HG02852 (cell line): ENCODE results near the gene NKAIN2.
"Not testable (repeated sequence)": the region's sequence is repeated elsewhere in the genome, so short reads cannot be mapped to it uniquely, and the experiment has no call there.

Experiments used
- ATAC-seq: cut with Tn5 transposase; IDR thresholded peaks from one replicate; pipeline ENCODE4 v1.9.1; 2021; ENCODE audit warnings: mild to moderate bottlenecking, moderate library complexity; ENCODE audit not compliant: unreplicated experiment

Gene NKAIN2

DNA sequence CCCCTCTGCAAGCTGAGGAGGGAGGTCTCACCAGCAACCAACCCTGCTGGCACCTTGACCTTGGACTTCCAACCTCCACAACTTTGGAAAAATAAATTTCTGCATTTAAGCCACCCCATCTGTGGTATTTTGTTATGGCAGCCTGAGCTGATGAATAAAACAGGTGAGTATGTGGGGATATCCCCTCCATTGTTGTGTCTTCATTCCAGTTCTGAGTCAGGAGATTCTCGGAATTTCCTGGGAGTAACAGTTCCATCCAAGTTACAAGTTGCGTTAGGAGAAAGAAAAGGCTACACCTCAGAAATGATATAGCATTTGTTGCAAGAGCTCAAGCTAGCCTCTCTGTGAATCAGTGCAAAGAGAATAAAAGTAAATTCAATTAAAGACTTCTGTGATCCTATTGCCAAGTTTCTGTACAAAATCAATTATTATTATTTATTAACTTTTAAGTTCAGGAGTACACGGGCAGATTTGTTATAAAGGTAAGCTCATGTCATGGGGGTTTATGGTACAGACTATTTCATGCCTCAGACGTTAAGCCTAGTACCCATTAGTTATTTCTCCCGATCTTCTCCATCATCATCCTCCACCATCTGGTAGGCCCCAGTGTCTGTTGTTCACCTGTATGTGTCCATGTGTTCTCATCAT, 153.0 kb downstream of the NKAIN2 start:
- no peak for ATAC-seq

DNA sequence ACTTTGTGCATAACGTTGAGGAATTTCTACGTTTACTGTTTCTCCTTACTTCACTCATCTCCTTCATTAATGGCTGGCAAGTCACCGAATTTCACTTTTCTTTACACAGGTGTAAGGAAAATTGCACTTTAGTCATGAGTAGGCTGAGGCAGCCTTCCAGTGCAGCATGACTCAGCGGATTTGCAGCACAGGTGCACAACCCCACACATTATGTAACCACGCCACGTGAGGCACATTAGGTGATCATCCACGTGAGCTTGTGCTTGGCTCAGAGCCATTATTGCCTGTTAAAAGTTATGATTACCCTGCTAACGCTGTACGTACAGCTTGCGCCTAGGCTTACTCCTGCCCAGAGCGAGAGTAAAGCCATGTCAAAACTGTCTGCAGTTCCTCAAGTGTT, 158.8 kb downstream of the NKAIN2 start:
- ATAC-seq: no peak

DNA sequence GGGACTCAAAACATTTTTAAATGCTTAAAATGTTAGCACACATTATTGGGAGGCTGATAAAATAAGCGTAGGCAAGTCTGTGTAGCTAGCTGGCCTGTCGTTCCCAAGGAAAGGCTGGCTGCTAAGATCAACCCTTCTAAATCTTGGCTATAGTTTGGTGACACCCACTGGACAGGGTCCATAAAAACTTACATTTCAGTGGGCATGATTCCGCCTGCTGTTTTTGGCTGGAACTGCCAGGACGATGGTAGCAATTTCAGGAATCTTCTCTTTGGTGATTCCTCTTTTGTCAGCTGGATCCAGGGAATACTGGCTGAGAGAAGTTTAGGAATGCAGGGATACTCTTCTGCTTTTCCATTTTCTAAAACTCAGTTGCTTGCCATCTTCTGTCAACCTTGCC, 162.2 kb downstream of the NKAIN2 start:
- ATAC-seq: no peak

DNA sequence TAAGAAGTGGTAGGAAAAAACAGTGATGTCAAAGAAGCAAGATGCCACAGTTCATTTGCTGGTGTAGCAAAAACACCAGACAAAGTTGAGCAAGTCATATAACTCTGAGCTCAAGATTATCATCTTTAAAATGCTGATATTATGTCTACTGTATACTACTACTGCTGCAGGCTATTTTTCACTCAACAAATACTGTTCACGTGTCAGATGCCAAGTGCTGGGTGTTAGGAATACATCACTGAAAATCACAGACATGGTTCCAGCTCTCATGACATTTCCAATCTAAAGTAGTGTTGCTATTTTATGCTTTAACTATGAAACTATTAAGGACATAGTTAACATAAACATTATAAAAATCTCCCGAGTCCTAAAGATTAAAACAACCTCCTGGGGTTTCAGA, 163.0 kb downstream of the NKAIN2 start:
- ATAC-seq: no peak

DNA sequence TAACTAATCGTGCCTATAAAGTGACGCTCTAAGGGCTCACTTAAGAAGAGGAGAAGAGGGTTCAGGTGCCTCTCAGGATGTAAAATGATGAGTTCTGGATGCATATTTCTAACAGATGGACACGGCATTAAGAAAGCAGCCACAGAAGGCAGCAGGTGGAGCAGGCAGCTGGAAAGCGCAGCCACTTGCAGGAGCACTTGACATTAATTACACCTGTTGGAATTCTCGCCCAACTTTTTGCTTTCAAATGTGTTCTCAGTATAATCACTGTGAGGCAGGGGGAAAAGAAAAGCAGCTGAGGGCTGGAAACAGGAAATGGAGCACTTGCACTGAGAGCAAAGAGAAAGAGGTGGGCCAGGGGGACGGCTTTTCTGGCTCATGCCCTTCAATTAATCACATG, 164.2 kb downstream of the NKAIN2 start:
- no peak for ATAC-seq

DNA sequence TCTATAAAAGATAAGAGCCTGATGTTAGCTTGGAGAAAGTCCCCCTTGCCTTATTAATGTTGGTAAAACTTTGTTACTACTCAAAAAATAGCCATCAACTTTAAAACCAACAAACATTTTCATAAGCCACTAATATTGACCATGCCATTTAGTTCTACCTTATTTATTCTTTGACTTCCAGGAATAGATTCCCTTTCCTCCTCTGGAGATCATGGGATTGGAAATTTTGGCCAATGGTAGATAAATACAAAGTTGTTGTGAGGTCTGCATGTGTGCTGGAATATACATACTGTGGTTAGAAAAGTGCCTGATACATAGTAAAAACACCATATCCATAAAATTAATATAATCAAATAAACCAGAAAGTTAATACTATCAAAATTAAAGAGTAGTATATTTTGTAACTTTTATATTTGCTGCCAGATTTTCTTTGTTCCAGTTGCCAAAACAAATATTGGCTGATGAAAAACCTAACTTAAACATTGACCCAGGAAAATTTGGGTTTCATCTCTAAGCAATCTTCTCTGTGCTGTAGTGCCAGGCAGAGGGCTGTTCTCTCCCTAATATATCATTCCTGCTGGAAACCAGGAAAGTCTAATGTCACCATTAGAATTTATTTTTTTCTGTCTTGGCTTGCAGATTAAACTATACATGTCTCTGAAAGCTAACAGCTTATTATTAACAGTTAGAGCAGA, 169.1 kb downstream of the NKAIN2 start:
- ATAC-seq: no peak

DNA sequence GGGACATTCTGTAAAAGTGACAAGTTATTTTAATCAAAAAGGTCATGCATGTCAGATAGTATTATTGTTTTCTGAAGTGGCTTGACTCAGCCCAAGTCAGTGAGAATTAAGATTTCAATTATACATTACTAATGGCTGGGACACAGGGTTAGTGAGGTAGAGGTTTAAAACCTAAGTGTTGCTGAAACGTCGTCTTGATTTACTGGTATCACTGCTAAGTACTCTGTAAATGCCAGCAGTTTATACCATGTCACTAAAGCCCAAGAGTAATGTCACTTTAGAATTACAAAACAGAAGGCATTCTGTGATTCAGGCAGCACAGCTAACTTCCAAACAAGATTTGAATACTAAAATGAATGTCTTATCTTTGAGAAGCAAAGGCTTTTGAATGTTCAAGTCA, 176.6 kb downstream of the NKAIN2 start:
- ATAC-seq: no peak

DNA sequence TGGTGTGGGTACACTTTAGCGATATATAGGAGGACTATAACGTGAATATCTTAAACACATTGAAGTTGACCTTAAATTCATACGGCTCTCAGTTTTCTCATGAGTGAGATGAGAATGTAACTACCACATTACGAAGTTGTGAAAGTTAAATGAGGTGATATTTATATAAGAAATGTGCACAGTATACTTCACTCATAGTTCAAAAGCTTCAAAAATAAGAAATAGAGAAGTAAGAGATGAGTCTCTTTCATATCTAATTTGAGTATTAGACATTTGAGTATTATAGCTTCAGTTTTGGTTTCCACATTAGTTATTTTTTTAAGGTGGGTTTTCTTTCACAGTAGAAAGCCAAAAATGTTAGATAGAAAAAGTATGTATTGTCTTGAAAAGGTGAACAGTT, 183.3 kb downstream of the NKAIN2 start:
- ATAC-seq: peak; percentile 83

DNA sequence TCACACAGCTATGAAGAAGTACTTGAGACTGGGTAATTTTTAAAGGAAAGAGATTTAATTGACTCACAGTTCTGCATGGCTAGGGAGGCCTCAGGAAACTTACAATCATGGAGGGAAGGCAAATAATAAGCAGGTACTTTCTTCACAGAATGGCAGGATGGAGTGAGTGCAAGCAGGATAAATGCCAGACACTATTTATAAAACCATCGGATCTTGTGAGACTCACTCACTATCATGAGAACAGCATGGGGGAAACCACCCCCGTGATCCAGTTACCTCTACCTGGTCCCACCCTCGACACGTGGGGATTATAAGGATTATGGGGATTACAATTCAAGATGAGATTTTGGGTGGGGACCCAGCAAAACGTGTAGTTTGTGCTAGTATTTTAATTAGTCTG, 186.3 kb downstream of the NKAIN2 start:
- not testable (repeated sequence) for ATAC-seq

DNA sequence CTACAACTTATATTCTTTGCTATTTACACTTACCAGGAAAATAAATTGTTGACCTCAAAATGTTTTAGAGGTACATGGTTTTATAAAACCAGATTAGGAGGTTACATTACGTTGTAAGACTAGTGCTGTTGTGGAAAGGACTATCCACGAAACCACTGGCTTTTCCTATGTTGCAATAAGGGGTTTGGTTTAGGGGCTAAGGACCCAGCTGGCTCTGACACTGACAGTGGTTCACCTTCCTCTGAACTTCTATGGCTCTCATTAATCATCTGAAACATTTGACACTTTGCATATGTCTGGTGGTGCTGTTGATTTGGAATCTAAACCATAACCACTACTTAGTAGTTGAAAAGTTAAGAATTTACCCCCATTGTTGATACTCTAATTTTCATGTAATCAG, 186.7 kb downstream of the NKAIN2 start:
- ATAC-seq: no peak

DNA sequence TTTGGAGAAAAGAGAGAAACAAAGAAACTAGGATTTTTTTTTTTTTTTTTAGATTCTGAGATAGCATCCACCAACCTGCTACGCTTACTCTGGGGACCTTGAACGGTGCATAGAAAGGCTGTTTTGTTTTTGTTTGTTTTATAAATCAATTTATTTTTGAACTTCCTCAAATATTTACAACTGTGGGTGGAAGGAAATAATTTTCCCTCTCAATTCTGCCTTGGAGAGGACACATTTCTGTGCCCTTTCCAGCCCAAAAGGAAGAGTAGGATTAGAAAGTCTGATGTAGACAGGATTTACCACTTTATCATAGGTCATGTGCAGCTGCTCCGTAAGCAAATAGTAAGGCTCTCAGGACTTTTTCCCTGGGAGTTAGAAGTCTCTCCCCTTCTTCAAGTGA, 190.5 kb downstream of the NKAIN2 start:
- ATAC-seq: no peak

DNA sequence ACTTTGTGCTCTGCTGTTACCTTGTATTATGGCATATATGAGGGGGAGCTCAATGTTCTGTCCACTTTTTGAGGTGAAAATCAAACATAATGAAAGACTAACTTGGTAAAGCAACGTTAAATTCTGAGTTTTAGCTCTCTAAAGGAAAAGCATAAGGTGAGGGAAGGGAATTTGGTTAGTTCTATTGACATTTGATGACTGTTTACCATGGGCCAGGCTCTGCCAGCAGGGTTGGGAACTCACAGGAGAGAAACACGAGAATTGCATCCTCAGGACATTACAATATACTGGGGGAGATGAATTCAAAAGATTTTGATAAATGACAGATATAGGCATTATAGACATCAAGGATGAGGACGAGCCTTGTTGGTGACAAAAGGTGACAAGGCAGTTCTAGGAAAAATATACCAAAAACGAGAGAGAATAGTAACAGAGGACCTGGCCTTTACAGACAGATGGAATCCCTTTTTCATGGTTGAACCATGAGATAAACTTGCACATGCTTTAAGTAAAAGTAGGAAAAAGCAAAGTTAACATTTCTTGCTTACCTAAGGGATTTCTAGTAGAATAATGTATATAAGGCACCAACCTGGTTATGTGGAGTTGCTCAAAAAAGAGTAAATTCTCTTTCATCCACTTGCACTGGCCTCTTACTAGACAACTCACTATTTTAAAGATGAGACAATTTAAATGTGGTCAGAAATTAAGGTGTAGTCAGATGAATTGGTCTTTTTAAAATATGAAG, 191.4 kb downstream of the NKAIN2 start:
- no peak for ATAC-seq

DNA sequence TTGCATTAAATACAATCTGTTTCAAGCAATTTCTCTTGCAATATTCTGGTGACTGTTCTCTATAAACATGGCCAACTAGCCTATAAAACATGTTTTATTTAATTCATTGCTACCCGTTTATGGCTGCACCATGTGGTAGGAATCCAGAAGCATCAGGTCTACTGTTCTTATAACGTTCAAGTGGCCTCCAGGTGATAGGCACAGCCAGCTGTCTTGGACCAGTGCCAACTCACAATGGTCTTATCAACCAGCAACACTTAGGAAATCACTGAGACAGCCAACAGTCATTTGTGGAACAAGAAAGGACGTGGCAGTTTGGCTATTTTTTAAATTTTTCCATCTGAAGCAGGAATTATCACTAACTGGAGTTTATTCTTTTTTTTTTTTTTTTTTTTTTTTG, 193.6 kb downstream of the NKAIN2 start:
- ATAC-seq: no peak

DNA sequence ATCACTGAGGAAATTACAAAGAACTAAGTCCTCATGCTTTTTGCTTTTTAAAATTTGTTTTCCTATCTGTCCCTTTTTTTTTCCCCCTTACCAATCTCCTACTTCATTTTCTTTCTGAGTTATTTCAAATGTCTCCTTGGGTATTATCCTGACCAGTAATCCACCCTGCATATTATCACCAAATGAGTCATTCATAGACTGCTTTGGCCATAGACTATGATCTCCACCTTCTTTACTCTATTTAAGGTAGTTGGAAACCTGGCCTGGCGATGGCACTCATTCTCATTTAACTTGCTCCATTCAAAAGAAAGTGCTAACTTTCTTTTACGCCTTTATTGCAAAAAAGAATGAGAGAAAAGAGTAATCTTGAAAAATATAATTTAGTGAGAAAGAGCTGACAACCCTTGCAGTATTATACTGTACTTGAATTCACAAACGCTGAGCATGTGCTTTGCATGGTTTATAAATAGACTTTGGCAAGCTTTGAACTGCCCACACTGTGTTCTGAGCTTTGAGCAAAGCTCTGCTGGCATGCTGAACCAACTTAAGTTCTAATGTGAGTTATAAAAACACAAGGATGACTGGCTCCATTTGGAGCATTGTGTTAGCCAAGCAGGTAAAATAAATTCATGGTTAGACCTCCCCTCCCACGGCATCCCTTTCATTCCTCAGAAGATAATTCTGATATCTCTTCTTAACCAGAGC, 198.9 kb downstream of the NKAIN2 start:
- ATAC-seq: no peak

DNA sequence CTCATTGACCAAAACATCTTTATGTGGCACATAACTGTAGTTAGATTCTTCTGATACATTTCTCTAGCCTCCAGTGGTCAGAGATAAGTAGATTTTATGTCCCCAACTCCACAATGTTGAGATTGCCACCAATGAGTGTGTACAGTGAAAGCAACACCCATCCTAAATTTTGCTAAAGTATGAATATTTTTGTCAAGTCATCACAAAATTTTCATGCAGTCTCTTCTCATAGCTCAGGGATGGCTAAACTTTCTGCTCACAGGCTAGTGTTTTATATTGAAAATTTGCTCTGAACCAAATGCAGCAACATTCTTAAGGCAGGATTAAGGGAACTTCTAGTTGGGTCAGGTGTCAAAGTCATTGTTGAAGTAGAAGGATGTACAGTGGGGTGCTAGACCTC, 203.6 kb downstream of the NKAIN2 start:
- no peak for ATAC-seq

DNA sequence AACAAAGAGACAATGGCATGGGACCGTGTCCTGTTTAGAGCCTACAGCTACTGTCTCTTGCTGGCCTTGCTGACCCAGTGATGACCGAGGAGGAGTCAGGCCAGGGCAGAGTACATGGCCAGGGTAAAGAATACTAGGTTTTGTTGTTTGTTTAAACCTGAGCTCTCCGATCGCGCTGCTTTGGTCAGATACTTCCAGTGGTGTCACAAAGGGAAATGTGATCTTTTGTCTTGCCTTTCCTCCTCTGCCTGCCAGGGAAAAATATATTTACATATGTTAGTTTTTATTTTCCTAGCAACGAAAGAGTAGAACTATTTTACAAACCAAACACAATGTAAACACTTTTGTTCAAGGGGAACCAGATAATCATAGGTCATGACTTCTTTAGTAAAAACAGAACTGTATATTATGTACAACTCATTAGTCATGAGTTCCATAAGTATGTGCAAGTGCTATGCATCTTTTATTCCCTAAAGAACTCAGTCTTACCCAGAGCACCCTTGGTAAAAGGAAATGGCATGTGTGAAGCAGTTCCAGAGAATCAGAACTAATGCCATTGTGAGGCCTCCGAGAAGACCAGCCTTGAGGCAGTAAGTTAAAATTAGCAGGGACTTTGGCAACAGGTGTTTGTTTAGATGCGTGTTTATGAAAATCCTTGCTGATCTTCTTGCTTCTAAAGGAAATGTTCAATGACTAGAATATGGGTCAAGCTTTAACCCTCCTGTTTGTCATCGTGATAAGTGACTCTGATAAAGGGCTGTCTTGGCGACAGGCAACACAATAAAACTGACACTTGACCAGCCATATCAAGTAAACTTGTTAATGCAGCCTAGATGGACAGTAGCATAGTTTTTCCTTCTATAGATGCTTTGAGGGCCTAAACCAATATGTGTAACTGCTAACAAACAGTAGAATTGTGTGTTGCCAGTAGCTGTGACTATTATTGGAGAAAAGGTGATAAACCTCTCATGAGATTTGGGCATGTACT, 204.6 kb downstream of the NKAIN2 start:
- no peak for ATAC-seq

DNA sequence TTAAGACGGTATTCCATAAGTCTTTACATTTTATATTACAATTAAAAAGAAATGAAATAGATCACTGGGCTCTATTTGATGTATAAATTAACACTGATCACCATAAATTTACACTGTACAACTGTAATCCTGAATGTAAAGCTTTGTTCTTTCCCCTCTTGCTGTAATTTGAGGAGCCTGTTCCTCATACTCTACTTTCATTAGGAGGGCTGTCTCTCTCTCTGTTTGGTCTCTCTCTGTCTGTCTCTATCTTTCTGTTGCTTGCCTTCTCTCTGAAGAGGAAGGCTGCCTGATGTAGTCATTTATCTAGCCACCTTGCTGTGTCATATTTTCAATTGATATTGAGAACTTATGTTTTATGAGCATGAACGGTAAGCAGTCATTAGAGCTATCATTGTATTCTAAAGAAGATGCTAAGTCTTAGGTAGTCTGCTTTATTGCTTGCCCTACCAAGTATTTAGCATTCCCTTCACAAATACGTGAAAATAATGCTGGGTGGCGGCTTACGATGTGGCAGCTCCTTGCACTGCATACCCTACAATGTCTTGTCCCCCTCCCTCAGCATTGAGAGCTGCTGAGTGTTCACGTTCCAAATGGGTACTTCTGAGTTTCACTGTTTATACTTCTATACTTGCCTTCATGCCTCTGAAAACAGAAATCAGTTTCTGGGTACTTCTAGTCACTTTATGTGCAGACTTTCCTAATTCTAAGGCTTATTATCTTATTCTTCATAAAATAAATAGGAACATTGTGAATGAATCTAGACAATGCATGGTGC, 205.5 kb downstream of the NKAIN2 start:
- no peak for ATAC-seq

DNA sequence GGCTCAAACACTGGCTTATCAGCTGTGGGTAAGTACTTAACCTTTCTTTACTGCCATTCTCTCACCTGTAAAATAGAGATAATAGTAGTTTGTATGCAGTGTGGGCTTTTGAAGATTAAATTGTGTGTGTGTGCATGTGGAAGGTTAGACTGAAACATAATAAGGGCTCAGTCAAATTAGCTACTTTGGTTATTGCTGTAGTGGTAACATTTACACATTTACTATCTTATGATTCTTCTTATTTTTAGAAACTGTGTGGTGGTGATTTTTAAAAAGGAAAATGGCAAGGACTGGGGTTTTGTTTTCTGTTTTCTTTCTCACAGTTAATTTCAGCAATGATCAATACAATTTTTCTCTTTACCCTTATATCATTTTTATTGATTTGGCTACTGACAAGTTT, 206.9 kb downstream of the NKAIN2 start:
- no peak for ATAC-seq

DNA sequence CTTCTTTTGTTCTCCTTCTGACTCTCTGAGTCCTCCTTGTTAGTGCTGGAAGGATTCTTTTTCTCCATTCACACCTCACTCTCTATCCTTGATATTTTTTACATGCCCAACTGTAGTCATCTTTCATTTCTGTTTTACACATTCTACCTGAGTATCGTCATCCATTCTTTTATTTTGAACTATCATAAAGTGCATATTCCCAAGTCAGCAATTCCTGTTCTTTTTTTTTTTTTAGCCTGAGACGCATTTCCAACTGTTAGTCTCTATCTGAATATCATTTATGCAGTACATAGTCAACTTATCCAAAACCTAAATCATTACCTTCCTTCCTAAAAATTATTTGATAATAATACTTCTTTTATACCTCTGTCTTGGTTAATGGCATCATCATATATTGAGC, 207.5 kb downstream of the NKAIN2 start:
- no peak for ATAC-seq

DNA sequence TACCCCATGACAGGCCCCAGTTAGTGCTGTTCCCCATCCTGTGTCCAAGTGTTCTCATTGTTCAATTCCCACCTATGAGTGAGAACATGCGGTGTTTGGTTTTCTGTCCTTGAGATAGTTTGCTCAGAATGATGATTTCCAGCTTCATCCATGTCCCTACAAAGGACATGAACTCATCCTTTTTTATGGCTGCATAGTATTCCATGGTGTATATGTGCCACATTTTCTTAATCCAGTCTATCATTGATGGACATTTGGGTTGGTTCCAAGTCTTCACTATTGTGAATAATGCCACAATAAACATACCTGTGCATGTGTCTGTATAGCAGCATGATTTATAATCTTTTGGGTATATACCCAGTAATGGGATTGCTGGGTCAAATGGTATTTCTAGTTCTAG, 218.4 kb downstream of the NKAIN2 start:
- ATAC-seq: not testable (repeated sequence)
